ENCODE measurements around the gene PIAS4. TPM values are rescaled to one million over a fixed set of nuclear protein-coding genes. Genes with fewer than 3 reads are reported as not detected.
A peak's percentile ranks its signal among the peaks of the same experiment; 100 is the strongest.

Gene PIAS4
- total RNA-seq, 1 donor, result 21.4 TPM

DNA sequence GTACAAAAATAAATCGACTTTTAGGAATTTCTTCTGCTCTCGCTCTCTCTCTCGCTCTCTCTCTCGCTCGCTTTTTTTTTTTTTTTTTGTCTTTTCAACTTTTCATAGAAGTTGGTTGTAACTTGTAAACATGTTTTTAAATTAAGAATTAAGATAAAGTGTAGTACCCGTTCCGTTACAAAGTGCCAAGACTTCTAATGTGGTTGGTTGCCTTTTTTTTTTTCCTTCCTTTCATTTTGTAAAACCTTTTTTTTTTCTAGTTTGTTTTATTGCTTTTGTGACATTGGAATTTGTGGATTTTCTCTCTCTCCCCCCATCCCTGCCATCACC is 38.8 kb downstream of the PIAS4 start:
- no peak for TF ChIP-seq CTCF (IDR thresholded peaks at IDR 0.05; ENCODE audit: extremely low read depth, low read depth, low read length)
- no peak overlapping the region for H3K27ac ChIP-seq (ENCODE audit: low read depth, low read length)
- H3K36me3 ChIP-seq (ENCODE audit: insufficient read depth, low read length), result peaks cover 29% of the 10 kb centered on the region
- no peak overlapping the region for H3K4me2 ChIP-seq (ENCODE audit: insufficient read depth, low read length)
- H4K20me1 ChIP-seq (ENCODE audit: insufficient read depth, low read length), result peaks cover 40% of the 10 kb centered on the region
- DNase-seq (ENCODE audit: insufficient read length, low spot score, missing footprints), result no peak
- no peaks in the 10 kb centered on the region for H3K27me3 ChIP-seq (ENCODE audit: insufficient read depth, low read length)
- H2AFZ ChIP-seq (ENCODE audit: low read length), result no peak overlapping the region
- no peaks in the 10 kb centered on the region for H3K9me3 ChIP-seq (ENCODE audit: low read depth, low read length)
- H3K4me3 ChIP-seq (ENCODE audit: insufficient read depth, low read length), result no peak overlapping the region
- H3K4me1 ChIP-seq (ENCODE audit: insufficient read depth, low read length), result peaks cover 2% of the 10 kb centered on the region
- peaks cover 91% of the 10 kb centered on the region for H3K79me2 ChIP-seq (ENCODE audit: insufficient read depth, low read length)

GRCh38 chr19:4046946-4047683 is 39.6 kb downstream of the PIAS4 start:
- peaks cover 46% of the 10 kb centered on the region for H4K20me1 ChIP-seq (ENCODE audit: insufficient read depth, low read length)
- H3K79me2 ChIP-seq (ENCODE audit: insufficient read depth, low read length), result peaks cover 91% of the 10 kb centered on the region
- no peaks in the 10 kb centered on the region for H3K27me3 ChIP-seq (ENCODE audit: insufficient read depth, low read length)

GRCh38 chr19:4049432-4049831 is 41.9 kb downstream of the PIAS4 start:
- Histone ChIP-seq H4K20me1 (ENCODE audit: insufficient read depth, low read length) (peaks cover 54% of the 10 kb centered on the region), H3K36me3 (ENCODE audit: insufficient read depth, low read length) (peaks cover 37% of the 10 kb centered on the region), H3K27ac (ENCODE audit: low read depth, low read length) (no peak overlapping the region), H3K79me2 (ENCODE audit: insufficient read depth, low read length) (peaks cover 93% of the 10 kb centered on the region), H3K27me3 (ENCODE audit: insufficient read depth, low read length) (no peaks in the 10 kb centered on the region), H3K4me2 (ENCODE audit: insufficient read depth, low read length) (no peak overlapping the region), H3K4me3 (ENCODE audit: insufficient read depth, low read length) (no peak overlapping the region), H3K9me3 (ENCODE audit: low read depth, low read length) (no peaks in the 10 kb centered on the region), H2AFZ (ENCODE audit: low read length) (no peak overlapping the region), H3K4me1 (ENCODE audit: insufficient read depth, low read length) (peaks cover 22% of the 10 kb centered on the region)
- no peak for TF ChIP-seq CTCF (IDR thresholded peaks at IDR 0.05; ENCODE audit: extremely low read depth, low read depth, low read length)
- no peak for DNase-seq (ENCODE audit: insufficient read length, low spot score, missing footprints)

More at GRCh38 chr19:4046946-4047683, 39.6 kb downstream of the PIAS4 start:
- no peak overlapping the region for H3K27ac ChIP-seq (ENCODE audit: low read depth, low read length)
- no peak for DNase-seq (ENCODE audit: insufficient read length, low spot score, missing footprints)
- TF ChIP-seq CTCF (IDR thresholded peaks at IDR 0.05; ENCODE audit: extremely low read depth, low read depth, low read length), result no peak
- peaks cover 8% of the 10 kb centered on the region for H3K4me1 ChIP-seq (ENCODE audit: insufficient read depth, low read length)
- H3K4me2 ChIP-seq (ENCODE audit: insufficient read depth, low read length), result no peak overlapping the region
- no peak overlapping the region for H3K4me3 ChIP-seq (ENCODE audit: insufficient read depth, low read length)
- no peaks in the 10 kb centered on the region for H3K9me3 ChIP-seq (ENCODE audit: low read depth, low read length)
- H2AFZ ChIP-seq (ENCODE audit: low read length), result no peak overlapping the region
- H3K36me3 ChIP-seq (ENCODE audit: insufficient read depth, low read length), result peaks cover 26% of the 10 kb centered on the region

DNA sequence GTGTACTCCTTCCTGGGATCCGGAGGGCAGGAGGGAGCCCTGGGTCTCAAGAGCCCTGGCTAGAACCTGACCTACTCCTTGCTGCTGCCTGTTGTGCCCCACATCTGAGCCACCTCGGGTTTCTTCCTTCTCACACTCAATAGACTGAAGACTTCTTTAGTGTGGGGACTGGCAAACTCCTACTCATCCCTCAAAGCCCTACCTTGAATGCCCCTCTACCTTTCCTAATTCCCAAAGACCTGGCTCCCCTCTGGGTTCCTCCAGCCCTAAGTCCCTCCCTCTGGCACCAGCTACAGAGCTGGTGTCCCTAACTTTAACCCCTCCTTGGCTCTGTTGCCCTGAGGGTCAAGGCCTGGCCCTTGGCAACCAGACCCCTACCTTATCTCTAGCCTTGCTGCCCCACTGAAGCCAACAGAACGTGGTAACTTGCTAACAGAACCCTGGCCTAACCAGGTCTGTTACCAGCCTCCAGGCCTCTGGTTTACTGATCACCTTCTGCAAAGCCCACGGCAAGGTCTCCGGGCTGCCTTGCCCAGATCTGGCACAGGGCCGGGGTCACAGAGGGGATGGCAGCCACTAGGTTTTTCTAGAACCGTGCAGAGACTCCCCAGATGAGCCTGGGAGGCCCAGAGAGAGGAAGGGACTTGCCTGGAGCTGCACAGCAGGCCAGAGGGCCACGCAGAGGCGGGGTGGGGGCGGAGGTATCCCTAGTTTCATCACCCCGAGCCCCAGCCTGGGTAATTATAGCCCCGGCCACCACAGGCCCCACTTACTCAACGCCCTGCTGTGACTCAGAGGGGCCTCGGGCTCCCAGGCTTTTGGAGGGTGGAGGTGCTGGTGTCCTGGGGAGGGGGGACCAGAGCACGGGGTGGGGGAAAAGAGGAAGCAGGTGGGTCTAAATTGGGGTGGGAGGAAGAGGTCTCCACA is 43.9 kb downstream of the PIAS4 start:
- Histone ChIP-seq H3K4me1 (ENCODE audit: insufficient read depth, low read length) (peaks cover 22% of the 10 kb centered on the region), H3K9me3 (ENCODE audit: low read depth, low read length) (no peaks in the 10 kb centered on the region), H3K36me3 (ENCODE audit: insufficient read depth, low read length) (peaks cover 43% of the 10 kb centered on the region), H3K4me3 (ENCODE audit: insufficient read depth, low read length) (peak overlapping the region; percentile 51), H4K20me1 (ENCODE audit: insufficient read depth, low read length) (peaks cover 61% of the 10 kb centered on the region), H3K27me3 (ENCODE audit: insufficient read depth, low read length) (no peaks in the 10 kb centered on the region), H3K79me2 (ENCODE audit: insufficient read depth, low read length) (peaks cover 92% of the 10 kb centered on the region), H3K4me2 (ENCODE audit: insufficient read depth, low read length) (peak overlapping the region; percentile 26), H2AFZ (ENCODE audit: low read length) (no peak overlapping the region), H3K27ac (ENCODE audit: low read depth, low read length) (peak overlapping the region; percentile 70)
- TF ChIP-seq CTCF (IDR thresholded peaks at IDR 0.05; ENCODE audit: extremely low read depth, low read depth, low read length), result no peak
- peak; percentile 100 for DNase-seq (ENCODE audit: insufficient read length, low spot score, missing footprints)

Measured in osteoblast (primary cell).